Activated CD4-positive, CD25-positive, alpha-beta regulatory T cell treated with anti-CD3 and anti-CD28 coated beads, Interleukin-2, amount 50 U/mL, for 24 hours (primary cell): ENCODE measurements around the gene SLC22A15.
"Not testable (repeated sequence)": the region's sequence is repeated elsewhere in the genome, so short reads cannot be mapped to it uniquely, and the experiment has no call there.

Experiments
- ATAC-seq, 2 donors: fragments of 150-1000 bp; cut with Tn5 transposase; one replicate each; pipeline ENCODE4 v1.10.0; 2021; ENCODE audit warnings: mild to moderate bottlenecking in 1 of 2, moderate library complexity in 1 of 2

The SLC22A15 gene

GRCh38 chr1:115976062-115976920, at the start of gene SLC22A15:
Gene SLC22A15 (plus strand): TSS chr1:115976513. CDS start chr1:115976628, 115 bp downstream.
- peak; percentile 57 to 65 for ATAC-seq

GRCh38 chr1:115927971-115928370, 48.3 kb upstream of the SLC22A15 start:
- ATAC-seq: no peak

- ATAC-seq: no peak
These were observed 46.4 kb upstream of the SLC22A15 start for GRCh38 chr1:115929881-115930280.

- ATAC-seq: no peak
These were observed 42.7 kb upstream of the SLC22A15 start for GRCh38 chr1:115933625-115934024.

GRCh38 chr1:115939455-115939854, 36.9 kb upstream of the SLC22A15 start:
- no peak for ATAC-seq

- no peak for ATAC-seq
These were observed 30.2 kb upstream of the SLC22A15 start for GRCh38 chr1:115946116-115946515.

GRCh38 chr1:115949156-115949555, 27.2 kb upstream of the SLC22A15 start:
- ATAC-seq: no peak

GRCh38 chr1:115951560-115951959, 24.8 kb upstream of the SLC22A15 start:
- ATAC-seq: no peak

- no peak for ATAC-seq
These were observed 23.8 kb upstream of the SLC22A15 start for GRCh38 chr1:115952547-115952946.

- ATAC-seq: no peak
These were observed 23.1 kb upstream of the SLC22A15 start for GRCh38 chr1:115953180-115953579.

- ATAC-seq: no peak
These were observed 21.6 kb upstream of the SLC22A15 start for GRCh38 chr1:115954684-115955083.

GRCh38 chr1:115955228-115955627, 21.1 kb upstream of the SLC22A15 start:
- ATAC-seq: no peak

- no peak for ATAC-seq
These were observed 17.4 kb upstream of the SLC22A15 start for GRCh38 chr1:115958866-115959265.

GRCh38 chr1:115969509-115969908, 6.8 kb upstream of the SLC22A15 start:
- ATAC-seq: no peak

GRCh38 chr1:115971778-115972177, 4.5 kb upstream of the SLC22A15 start:
- not testable (repeated sequence) for ATAC-seq

- ATAC-seq: no peak
These were observed 3.2 kb upstream of the SLC22A15 start for GRCh38 chr1:115973154-115973553.

- ATAC-seq: no peak
These were observed 698 bp upstream of the SLC22A15 start for GRCh38 chr1:115975569-115976061.

- no peak for ATAC-seq
These were observed 697 bp downstream of the SLC22A15 start for GRCh38 chr1:115976921-115977498.

GRCh38 chr1:115977499-115978258, 1.4 kb downstream of the SLC22A15 start:
- no peak for ATAC-seq

GRCh38 chr1:115978292-115978941, 2.1 kb downstream of the SLC22A15 start:
- ATAC-seq: no peak

GRCh38 chr1:115980156-115980555, 3.8 kb downstream of the SLC22A15 start:
- ATAC-seq: no peak
